Measurements from ENCODE around the gene CRTAC1.

DNA sequence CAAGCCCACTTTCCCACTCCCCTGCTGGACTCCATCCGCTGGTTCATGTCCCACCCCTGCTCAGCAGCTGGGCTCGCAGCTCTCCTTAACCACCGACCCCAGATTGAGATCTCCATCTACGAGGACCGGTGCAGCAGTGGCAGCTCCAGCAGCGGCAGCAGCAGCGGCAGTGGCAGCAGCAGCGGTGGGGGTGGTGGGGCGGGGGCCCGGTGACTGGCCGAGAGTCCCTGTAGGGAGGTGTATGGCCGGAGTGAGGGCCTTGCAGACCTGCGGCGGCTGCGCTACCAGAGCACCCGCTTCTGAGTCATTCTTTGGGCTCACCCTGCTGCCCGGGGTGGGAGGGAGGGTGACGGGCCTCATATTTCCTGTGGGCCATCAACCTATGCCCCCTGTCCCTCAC, 164.9 kb downstream of the CRTAC1 start:
- TF ChIP-seq NR2C2 (CRISPR knock-in tag; IDR thresholded peaks at IDR 0.05) (no peak), FOXP1 (CRISPR knock-in tag; IDR thresholded peaks at IDR 0.05; ENCODE audit: borderline replicate concordance) (no peak)
- TF ChIP-seq, protein P1, sequence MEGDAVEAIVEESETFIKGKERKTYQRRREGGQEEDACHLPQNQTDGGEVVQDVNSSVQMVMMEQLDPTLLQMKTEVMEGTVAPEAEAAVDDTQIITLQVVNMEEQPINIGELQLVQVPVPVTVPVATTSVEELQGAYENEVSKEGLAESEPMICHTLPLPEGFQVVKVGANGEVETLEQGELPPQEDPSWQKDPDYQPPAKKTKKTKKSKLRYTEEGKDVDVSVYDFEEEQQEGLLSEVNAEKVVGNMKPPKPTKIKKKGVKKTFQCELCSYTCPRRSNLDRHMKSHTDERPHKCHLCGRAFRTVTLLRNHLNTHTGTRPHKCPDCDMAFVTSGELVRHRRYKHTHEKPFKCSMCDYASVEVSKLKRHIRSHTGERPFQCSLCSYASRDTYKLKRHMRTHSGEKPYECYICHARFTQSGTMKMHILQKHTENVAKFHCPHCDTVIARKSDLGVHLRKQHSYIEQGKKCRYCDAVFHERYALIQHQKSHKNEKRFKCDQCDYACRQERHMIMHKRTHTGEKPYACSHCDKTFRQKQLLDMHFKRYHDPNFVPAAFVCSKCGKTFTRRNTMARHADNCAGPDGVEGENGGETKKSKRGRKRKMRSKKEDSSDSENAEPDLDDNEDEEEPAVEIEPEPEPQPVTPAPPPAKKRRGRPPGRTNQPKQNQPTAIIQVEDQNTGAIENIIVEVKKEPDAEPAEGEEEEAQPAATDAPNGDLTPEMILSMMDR (IDR thresholded peaks at IDR 0.05) = no peak
- TF ChIP-seq, protein P2, sequence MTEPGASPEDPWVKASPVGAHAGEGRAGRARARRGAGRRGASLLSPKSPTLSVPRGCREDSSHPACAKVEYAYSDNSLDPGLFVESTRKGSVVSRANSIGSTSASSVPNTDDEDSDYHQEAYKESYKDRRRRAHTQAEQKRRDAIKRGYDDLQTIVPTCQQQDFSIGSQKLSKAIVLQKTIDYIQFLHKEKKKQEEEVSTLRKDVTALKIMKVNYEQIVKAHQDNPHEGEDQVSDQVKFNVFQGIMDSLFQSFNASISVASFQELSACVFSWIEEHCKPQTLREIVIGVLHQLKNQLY (CRISPR knock-in tag; IDR thresholded peaks at IDR 0.05) = no peak
- TF ChIP-seq, protein P3, sequence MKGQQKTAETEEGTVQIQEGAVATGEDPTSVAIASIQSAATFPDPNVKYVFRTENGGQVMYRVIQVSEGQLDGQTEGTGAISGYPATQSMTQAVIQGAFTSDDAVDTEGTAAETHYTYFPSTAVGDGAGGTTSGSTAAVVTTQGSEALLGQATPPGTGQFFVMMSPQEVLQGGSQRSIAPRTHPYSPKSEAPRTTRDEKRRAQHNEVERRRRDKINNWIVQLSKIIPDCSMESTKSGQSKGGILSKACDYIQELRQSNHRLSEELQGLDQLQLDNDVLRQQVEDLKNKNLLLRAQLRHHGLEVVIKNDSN (CRISPR knock-in tag; IDR thresholded peaks at IDR 0.05) = no peak

Data from WTC11 (cell line).